AG09309 (cell line): ENCODE measurements around the gene CCDC73.
A peak's percentile ranks its signal among the peaks of the same experiment; 100 is the strongest.

ENCODE experiments used
- DNase-seq: peaks from one replicate; pipeline ENCODE4 v3.0.0-alpha.2; 2010; ENCODE audit warnings: low read depth
- H3K4me3 ChIP-seq: 2 replicates; pipeline ENCODE4 v1.5.1; 2011; ENCODE audit warnings: mild to moderate bottlenecking, low read depth, low read length, moderate library complexity; ENCODE audit not compliant: control insufficient read depth
- TF ChIP-seq, protein P1 (sequence below): IDR thresholded peaks from 2 replicates; pipeline ENCODE4 v1.5.1; 2011; ENCODE audit warnings: mild to moderate bottlenecking, low read depth, low read length, inconsistent platforms; ENCODE audit not compliant: insufficient read depth, control insufficient read depth; ENCODE audit errors: missing control alignments

Gene CCDC73

DNA sequence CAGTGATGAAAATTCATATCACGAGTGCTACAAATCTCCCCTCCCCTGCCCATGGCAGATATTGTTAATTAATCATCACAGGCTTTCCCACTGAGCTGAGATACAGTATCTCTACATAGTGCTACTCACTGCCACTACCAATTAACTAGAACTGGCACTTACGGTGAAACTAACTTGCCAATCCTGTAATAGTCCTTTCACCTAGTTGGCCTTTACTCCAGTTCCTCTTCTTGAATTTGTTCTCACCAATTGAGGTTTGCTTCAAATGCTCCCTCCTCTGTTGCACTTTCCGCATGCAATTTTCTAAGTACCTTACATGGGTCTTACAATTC, 23.4 kb upstream of the CCDC73 start:
- TF ChIP-seq, protein P1, sequence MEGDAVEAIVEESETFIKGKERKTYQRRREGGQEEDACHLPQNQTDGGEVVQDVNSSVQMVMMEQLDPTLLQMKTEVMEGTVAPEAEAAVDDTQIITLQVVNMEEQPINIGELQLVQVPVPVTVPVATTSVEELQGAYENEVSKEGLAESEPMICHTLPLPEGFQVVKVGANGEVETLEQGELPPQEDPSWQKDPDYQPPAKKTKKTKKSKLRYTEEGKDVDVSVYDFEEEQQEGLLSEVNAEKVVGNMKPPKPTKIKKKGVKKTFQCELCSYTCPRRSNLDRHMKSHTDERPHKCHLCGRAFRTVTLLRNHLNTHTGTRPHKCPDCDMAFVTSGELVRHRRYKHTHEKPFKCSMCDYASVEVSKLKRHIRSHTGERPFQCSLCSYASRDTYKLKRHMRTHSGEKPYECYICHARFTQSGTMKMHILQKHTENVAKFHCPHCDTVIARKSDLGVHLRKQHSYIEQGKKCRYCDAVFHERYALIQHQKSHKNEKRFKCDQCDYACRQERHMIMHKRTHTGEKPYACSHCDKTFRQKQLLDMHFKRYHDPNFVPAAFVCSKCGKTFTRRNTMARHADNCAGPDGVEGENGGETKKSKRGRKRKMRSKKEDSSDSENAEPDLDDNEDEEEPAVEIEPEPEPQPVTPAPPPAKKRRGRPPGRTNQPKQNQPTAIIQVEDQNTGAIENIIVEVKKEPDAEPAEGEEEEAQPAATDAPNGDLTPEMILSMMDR: no peak
- H3K4me3 ChIP-seq: no peak overlapping the region
- no peak for DNase-seq

DNA sequence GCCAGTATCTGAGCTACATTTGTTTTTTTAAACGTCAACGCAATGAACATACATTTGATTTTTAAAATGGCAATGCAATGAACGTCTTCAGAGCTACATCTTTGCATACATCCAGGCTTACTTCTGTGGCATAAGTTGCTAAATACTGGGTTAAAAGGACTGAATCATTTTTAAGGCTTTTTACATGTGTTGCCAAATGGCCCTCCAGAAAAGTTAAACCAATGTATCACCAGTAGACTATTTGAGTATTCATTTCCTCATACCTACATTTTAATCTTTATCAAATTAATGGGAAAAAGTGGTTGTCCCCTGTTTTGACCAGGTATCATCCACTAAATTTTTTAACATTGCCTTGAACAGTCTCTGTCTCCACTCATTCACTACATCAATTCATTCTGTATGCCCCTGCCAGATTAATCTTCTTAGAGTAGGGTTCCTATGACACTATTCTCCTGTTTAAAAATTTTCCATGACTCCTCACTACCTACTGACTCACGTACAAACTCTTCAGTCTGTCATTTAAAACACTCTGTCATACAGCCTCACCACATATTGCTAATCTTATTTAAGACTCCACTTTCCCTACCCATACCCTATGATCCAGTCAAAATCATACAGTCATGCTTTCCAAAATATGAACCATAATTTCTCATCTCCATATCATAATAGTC, 22.9 kb upstream of the CCDC73 start:
- TF ChIP-seq, protein P1: no peak
- H3K4me3 ChIP-seq: no peak overlapping the region
- no peak for DNase-seq

DNA sequence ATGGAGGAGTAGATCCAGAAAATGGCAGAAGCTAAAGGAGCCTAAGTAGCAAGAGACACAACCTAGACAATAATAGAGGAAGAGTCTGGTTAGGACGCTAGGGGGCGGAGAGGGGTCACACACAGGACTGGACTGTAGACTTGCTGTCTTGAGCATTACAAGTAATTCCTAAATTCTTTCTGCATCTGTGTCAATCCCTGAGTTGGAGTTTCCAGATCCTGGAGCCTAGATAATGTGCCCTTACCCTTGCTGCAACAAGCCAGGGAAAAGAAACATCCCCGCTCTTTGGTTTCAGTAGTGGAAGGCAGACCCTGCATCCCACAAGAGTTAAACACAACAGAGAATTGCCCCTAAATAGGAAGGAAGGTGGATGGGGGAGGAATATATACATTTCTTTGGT, 14.9 kb upstream of the CCDC73 start:
- TF ChIP-seq, protein P1: peak; percentile 85
- peak; percentile 48 for DNase-seq
- no peak overlapping the region for H3K4me3 ChIP-seq

DNA sequence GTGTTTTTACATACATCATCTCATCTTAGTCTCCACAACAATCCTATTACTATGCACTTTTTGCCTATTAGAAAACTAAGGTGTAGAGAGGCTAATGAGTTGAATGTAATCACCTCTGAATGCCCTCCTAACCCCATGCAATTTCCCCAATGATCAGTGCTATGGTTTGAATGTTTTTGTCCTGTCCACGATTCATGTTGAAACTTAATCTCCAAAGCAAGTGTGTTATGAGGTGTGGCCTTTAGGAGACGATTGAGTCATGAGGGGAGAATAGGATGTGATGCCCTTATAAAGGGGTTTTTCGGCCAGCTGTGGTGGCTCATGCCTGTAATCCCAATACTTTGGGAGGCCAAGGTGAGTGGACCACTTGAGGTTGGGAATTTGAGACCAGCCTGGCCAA, 2.0 kb upstream of the CCDC73 start:
- DNase-seq: no peak
- TF ChIP-seq, protein P1: no peak
- no peak overlapping the region for H3K4me3 ChIP-seq

DNA sequence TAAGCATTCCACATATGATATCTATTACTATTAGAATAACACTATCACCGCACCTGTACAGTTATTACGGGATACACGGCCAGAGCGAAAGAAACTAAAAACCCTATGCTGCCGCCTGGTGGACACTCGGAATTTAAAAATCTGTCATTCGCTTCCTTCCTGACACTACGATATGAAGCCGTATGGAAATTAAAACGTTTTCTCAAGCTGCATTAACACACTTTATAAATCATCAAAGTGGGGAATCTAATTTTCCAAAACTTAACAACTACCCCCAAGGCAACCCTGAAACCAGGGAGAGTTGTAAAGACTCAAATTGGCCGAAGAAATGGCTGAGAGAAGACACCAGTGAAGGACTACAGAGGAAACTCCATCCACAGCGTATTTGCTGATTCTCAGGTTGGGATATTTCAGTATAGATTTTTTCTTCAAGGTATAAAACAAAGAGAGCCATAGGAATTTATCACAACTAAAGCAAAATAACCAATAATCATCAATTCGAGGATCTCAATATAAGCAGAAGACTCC, 1.4 kb downstream of the CCDC73 start:
- no peak overlapping the region for H3K4me3 ChIP-seq
- TF ChIP-seq, protein P1: peak; percentile 65
- DNase-seq: no peak

DNA sequence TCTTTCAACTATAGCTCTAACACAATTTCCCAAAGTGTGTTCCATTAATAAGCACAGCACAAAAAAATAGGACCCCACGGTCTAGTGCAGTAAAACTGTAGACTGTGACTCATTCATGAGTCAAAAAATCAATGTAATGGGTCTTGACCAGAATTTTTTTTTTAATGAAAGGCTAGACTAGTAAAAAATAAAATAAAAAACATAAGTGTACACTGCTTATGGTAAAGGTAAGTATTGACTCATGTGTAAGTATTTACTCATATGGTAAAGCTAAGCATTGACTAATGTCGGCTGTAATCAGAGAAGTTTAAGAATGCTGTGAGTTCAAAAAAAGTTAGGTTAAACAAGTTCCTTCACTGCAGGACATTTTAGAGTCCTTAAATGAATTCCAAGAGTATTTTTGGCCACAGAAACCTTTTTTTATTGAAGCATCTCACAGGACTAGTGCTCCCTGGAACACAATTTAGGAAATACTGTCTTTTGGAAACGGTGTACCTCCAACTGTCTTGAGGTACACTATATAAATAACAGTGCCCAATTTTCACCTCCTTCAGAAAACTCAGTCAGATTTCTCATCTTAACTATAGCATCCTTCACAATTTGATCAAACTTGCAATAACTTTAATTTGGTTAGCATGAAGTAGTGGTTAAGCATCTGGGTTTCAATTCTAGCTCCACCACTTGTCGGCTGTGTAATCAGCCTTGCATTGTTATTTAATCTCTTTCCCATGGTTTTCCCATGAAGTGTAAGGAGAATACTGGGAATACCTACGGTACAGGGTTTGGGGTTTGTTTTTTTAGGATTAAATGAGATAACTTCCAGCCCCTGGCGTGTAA, 2.1 kb downstream of the CCDC73 start:
- H3K4me3 ChIP-seq: no peak overlapping the region
- DNase-seq: no peak

More for the DNA sequence above, 2.1 kb downstream of the CCDC73 start:
- TF ChIP-seq, protein P1: no peak
